Loucy (cell line): ENCODE measurements around the gene CEP57L1.
A peak's percentile ranks its signal among the peaks of the same experiment; 100 is the strongest.
"Not testable (repeated sequence)": the region's sequence is repeated elsewhere in the genome, so short reads cannot be mapped to it uniquely, and the experiment has no call there.

Experiments
- H2AFZ ChIP-seq: fragments of 200-600 bp; sonication (generic); 2 replicates; pipeline ENCODE4 v1.6.0; 2016; ENCODE audit warnings: antibody characterized with exemption, mild to moderate bottlenecking, low read length, moderate library complexity
- H3F3A ChIP-seq: fragments of 200-600 bp; 2 replicates; pipeline ENCODE4 v1.6.0; 2016; ENCODE audit warnings: antibody characterized with exemption, low read depth, mild to moderate bottlenecking
- H3K27me3 ChIP-seq: fragments of 200-600 bp; sonication (generic); 2 replicates; pipeline ENCODE4 v1.6.1; 2014; ENCODE audit warnings: low read length, mild to moderate bottlenecking; ENCODE audit not compliant: insufficient read depth, poor library complexity, severe bottlenecking
- H3K36me3 ChIP-seq: fragments of 200-600 bp; sonication (generic); 2 replicates; pipeline ENCODE4 v1.6.1; 2016; ENCODE audit warnings: low read length; ENCODE audit not compliant: insufficient read depth
- H3K4me1 ChIP-seq: fragments of 200-600 bp; sonication (generic); 2 replicates; pipeline ENCODE4 v1.5.1; 2014; ENCODE audit warnings: low read length, mild to moderate bottlenecking; ENCODE audit not compliant: insufficient read depth, poor library complexity, severe bottlenecking
- H3K4me2 ChIP-seq: fragments of 200-600 bp; sonication (generic); 2 replicates; pipeline ENCODE4 v1.6.0; 2014; ENCODE audit warnings: antibody characterized with exemption, low read length, low read depth, mild to moderate bottlenecking; ENCODE audit not compliant: poor library complexity, severe bottlenecking
- H3K4me3 ChIP-seq: fragments of 200-600 bp; sonication (generic); 2 replicates; pipeline ENCODE4 v1.5.1; 2014; ENCODE audit warnings: low read length, mild to moderate bottlenecking, mixed read lengths; ENCODE audit not compliant: poor library complexity, severe bottlenecking
- H3K79me2 ChIP-seq: fragments of 200-600 bp; sonication (generic); 2 replicates; pipeline ENCODE4 v1.6.1; 2014; ENCODE audit warnings: low read length; ENCODE audit not compliant: insufficient read depth
- H3K9ac ChIP-seq: fragments of 200-600 bp; sonication (generic); 2 replicates; pipeline ENCODE4 v1.6.0; 2014; ENCODE audit warnings: mild to moderate bottlenecking, low read depth, low read length, moderate library complexity; ENCODE audit not compliant: poor library complexity, severe bottlenecking
- H3K9me2 ChIP-seq: fragments of 200-600 bp; sonication (generic); replicated peaks from 2 replicates; pipeline ENCODE4 v1.6.1; 2016; ENCODE audit warnings: low read depth, low read length, mixed read lengths
- H3K9me3 ChIP-seq: fragments of 200-600 bp; sonication (generic); 2 replicates; pipeline ENCODE4 v1.6.1; 2014; ENCODE audit warnings: mild to moderate bottlenecking, antibody characterized with exemption, low read length, low read depth; ENCODE audit not compliant: insufficient read depth
- H4K20me1 ChIP-seq: fragments of 200-600 bp; sonication (generic); 2 replicates; pipeline ENCODE4 v1.6.0; 2014; ENCODE audit warnings: antibody characterized with exemption, low read length, mild to moderate bottlenecking; ENCODE audit not compliant: insufficient read depth, poor library complexity, severe bottlenecking
- CTCF ChIP-seq: fragments of 200-600 bp; sonication (generic); conservative IDR thresholded peaks from 2 replicates; pipeline ENCODE4 v1.5.1; 2014; ENCODE audit warnings: mild to moderate bottlenecking, antibody characterized with exemption, low read length
- EZH2phosphoT487 ChIP-seq: fragments of 200-600 bp; IDR thresholded peaks from 2 replicates; pipeline ENCODE4 v1.6.1; 2018; ENCODE audit warnings: antibody characterized with exemption, mild to moderate bottlenecking, moderate library complexity, borderline replicate concordance

CEP57L1 gene

GRCh38 chr6:109186012-109186411, 90.7 kb downstream of the CEP57L1 start:
- TF ChIP-seq EZH2phosphoT487 (no peak), CTCF (no peak)
- no peaks in the 10 kb centered on the region for H3K9me3 ChIP-seq
- H3K4me2 ChIP-seq: no peak overlapping the region
- H3K9ac ChIP-seq: no peak overlapping the region
- H3K4me3 ChIP-seq: no peak overlapping the region
- no peaks in the 10 kb centered on the region for H3K27me3 ChIP-seq
- H4K20me1 ChIP-seq: no peaks in the 10 kb centered on the region
- H3F3A ChIP-seq: no peaks in the 10 kb centered on the region
- no peak overlapping the region for H2AFZ ChIP-seq
- no peaks in the 10 kb centered on the region for H3K9me2 ChIP-seq
- no peaks in the 10 kb centered on the region for H3K36me3 ChIP-seq
- H3K79me2 ChIP-seq: no peaks in the 10 kb centered on the region
- H3K4me1 ChIP-seq: no peaks in the 10 kb centered on the region

GRCh38 chr6:109187399-109188114, 92.2 kb downstream of the CEP57L1 start:
- H3K4me3 ChIP-seq: no peak overlapping the region
- no peaks in the 10 kb centered on the region for H3F3A ChIP-seq
- no peaks in the 10 kb centered on the region for H3K27me3 ChIP-seq
- H4K20me1 ChIP-seq: no peaks in the 10 kb centered on the region
- H3K4me1 ChIP-seq: no peaks in the 10 kb centered on the region
- no peaks in the 10 kb centered on the region for H3K9me2 ChIP-seq
- no peaks in the 10 kb centered on the region for H3K36me3 ChIP-seq
- H3K9me3 ChIP-seq: no peaks in the 10 kb centered on the region
- no peak overlapping the region for H3K9ac ChIP-seq
- TF ChIP-seq EZH2phosphoT487 (no peak), CTCF (peak; percentile 99)
- no peaks in the 10 kb centered on the region for H3K79me2 ChIP-seq
- 0 out of 2 replicates have a peak overlapping the region, but pooled peaks have one; percentile 35 for H2AFZ ChIP-seq
- H3K4me2 ChIP-seq: no peak overlapping the region

- no peak overlapping the region for H2AFZ ChIP-seq
- H3K9ac ChIP-seq: no peak overlapping the region
- H3K4me2 ChIP-seq: no peak overlapping the region
- H3K36me3 ChIP-seq: no peaks in the 10 kb centered on the region
- H3K27me3 ChIP-seq: no peaks in the 10 kb centered on the region
- no peaks in the 10 kb centered on the region for H3K9me2 ChIP-seq
- TF ChIP-seq EZH2phosphoT487 (no peak), CTCF (no peak)
- H3K4me1 ChIP-seq: no peaks in the 10 kb centered on the region
- no peaks in the 10 kb centered on the region for H3F3A ChIP-seq
- H4K20me1 ChIP-seq: no peaks in the 10 kb centered on the region
- no peaks in the 10 kb centered on the region for H3K79me2 ChIP-seq
- H3K4me3 ChIP-seq: no peak overlapping the region
- no peaks in the 10 kb centered on the region for H3K9me3 ChIP-seq
Observed at GRCh38 chr6:109188115-109188411, 92.8 kb downstream of the CEP57L1 start.

- H3K27me3 ChIP-seq, H3K36me3 ChIP-seq, H3K4me2 ChIP-seq, H3K79me2 ChIP-seq, H3F3A ChIP-seq, H4K20me1 ChIP-seq, H3K4me3 ChIP-seq, H3K9me3 ChIP-seq, H3K9ac ChIP-seq, H3K9me2 ChIP-seq, H3K4me1 ChIP-seq, H2AFZ ChIP-seq: not testable (repeated sequence)
Observed at GRCh38 chr6:109191368-109191767, 96.1 kb downstream of the CEP57L1 start.
